GM23248 (cell line): Measurements from ENCODE around the gene ZMIZ1.

Experiments
- EZH2 ChIP-seq: fragments of 200-600 bp; sonication (generic); IDR thresholded peaks from 2 replicates; pipeline ENCODE4 v1.6.1; 2018; ENCODE audit warnings: antibody characterized with exemption, mild to moderate bottlenecking; ENCODE audit not compliant: insufficient read depth, poor library complexity, severe bottlenecking
- EZH2phosphoT487 ChIP-seq: fragments of 200-600 bp; sonication (generic); IDR thresholded peaks from 2 replicates; pipeline ENCODE4 v1.6.1; 2018; ENCODE audit warnings: antibody characterized with exemption, moderate library complexity, mild to moderate bottlenecking, low read depth; ENCODE audit not compliant: insufficient read depth

DNA sequence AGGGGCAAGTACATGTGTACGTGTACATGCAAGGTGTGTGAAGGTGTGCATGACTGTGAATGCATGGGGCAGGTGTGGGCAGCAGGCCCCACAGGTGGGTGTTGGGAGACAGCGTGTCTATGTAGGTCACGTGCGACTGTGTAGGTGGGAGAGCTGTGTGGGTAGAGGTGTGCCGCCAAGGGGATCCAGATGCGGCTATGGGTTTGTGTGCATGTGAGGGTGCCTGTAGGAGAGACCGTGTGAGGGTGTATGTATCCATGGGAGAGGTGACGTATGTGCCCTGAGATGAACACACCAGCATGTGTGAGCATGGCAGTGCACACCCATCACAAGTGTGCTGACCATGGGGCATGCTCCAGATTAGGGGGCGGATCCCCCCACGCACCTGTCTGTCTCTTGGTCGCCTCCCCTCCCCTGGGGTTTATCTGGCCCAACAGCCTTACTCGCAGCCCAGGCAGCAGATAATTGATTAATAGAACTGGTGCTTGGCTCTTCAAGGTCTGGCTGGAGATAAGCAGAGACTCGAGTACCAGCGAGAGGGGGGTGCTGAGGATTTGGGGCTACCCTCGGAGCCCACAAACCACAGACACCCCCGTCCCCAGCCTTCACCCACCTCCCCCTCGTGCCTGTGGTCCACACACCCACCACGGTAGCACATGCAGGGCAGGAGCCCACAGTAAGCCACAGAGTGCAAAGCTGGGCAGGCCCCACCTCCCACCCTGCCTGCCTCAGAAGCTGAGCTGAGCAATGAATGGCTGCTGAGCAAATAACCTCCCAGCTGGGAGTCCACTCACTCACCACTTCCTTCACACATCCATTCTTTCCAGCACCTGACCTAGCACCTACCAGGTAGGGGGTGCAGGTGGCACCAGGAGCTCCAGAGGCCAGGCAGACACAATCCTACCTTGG, 41.4 kb upstream of the ZMIZ1 start:
- TF ChIP-seq EZH2 = no peak
- TF ChIP-seq EZH2phosphoT487 = no peak
